ENCODE data around the gene SLC6A11.

DNA sequence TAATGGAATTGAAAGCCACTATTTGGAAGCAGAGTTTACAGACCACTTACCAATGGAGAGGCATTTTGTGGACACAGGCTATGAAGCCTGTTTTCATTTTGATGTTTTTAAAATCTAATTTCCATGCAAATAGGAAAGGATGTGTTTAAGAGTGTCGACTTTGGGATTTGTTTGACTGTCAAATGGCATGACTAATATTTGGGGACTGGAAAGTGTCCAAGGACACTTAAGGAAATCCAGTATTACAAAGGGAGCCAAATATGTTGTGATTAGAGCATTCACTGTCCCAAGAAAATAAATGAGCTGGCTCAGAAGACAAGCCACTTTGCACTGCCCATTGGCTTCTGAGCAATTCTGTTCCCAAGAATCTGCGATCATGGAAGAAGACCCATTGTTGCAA is 34.0 kb upstream of the SLC6A11 start:
- TF ChIP-seq, protein P1, sequence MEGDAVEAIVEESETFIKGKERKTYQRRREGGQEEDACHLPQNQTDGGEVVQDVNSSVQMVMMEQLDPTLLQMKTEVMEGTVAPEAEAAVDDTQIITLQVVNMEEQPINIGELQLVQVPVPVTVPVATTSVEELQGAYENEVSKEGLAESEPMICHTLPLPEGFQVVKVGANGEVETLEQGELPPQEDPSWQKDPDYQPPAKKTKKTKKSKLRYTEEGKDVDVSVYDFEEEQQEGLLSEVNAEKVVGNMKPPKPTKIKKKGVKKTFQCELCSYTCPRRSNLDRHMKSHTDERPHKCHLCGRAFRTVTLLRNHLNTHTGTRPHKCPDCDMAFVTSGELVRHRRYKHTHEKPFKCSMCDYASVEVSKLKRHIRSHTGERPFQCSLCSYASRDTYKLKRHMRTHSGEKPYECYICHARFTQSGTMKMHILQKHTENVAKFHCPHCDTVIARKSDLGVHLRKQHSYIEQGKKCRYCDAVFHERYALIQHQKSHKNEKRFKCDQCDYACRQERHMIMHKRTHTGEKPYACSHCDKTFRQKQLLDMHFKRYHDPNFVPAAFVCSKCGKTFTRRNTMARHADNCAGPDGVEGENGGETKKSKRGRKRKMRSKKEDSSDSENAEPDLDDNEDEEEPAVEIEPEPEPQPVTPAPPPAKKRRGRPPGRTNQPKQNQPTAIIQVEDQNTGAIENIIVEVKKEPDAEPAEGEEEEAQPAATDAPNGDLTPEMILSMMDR (IDR thresholded peaks at IDR 0.05), result no peak
- no peak for TF ChIP-seq POLR2A (IDR thresholded peaks at IDR 0.05)

All from tibial nerve (tissue), 3 donors.